ENCODE measurements around the gene CHRM2. TPM values are rescaled to one million over a fixed set of nuclear protein-coding genes. Genes with fewer than 3 reads are reported as not detected.

The CHRM2 gene
- total RNA-seq, 4 donors from 2014 or later: 0.13 to 0.32 (median 0.15) TPM; not detected in 1

DNA sequence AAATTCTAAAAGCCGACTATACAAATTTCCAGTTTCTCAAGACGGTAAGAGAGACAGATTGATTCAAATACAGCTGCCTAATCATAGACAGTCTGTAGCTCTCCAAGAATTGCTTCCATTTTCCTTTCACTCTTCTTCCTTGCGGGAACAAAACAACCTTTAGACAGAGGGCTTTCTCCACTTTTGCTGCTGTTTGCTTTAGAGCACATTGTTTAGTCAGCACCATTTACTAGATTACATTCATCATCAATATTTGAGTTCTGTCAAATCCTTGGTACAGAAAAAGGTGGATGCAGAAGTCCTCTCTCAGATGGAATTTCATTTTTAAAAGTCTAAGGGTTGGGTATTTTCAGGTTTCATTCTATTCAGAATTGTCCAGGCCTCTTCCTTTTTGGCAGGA lies 137.4 kb downstream of the CHRM2 start:
- intact Hi-C loops (cut with DNase I; ENCODE audit: low total_unique reads): no loop called here
- DNase-seq (ENCODE audit: low spot score in 2 of 2): no peak
- TF ChIP-seq POLR2A (IDR thresholded peaks at IDR 0.05): no peak
- TF ChIP-seq, protein P1, sequence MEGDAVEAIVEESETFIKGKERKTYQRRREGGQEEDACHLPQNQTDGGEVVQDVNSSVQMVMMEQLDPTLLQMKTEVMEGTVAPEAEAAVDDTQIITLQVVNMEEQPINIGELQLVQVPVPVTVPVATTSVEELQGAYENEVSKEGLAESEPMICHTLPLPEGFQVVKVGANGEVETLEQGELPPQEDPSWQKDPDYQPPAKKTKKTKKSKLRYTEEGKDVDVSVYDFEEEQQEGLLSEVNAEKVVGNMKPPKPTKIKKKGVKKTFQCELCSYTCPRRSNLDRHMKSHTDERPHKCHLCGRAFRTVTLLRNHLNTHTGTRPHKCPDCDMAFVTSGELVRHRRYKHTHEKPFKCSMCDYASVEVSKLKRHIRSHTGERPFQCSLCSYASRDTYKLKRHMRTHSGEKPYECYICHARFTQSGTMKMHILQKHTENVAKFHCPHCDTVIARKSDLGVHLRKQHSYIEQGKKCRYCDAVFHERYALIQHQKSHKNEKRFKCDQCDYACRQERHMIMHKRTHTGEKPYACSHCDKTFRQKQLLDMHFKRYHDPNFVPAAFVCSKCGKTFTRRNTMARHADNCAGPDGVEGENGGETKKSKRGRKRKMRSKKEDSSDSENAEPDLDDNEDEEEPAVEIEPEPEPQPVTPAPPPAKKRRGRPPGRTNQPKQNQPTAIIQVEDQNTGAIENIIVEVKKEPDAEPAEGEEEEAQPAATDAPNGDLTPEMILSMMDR (IDR thresholded peaks at IDR 0.05): no peak
- WGBS, 2 donors: 92 to 96% methylated on average over 3 of the region's 3 CpGs
- H3K4me3 ChIP-seq (ENCODE audit: low read depth, poor library complexity, severe bottlenecking): no peak overlapping the region

GRCh38 chr7:137006293-137006692 lies 137.8 kb downstream of the CHRM2 start:
- TF ChIP-seq POLR2A (IDR thresholded peaks at IDR 0.05): no peak
- TF ChIP-seq, protein P1 (IDR thresholded peaks at IDR 0.05): no peak
- no peak overlapping the region for H3K4me3 ChIP-seq (ENCODE audit: low read depth, poor library complexity, severe bottlenecking)

GRCh38 chr7:137007001-137007694 lies 138.7 kb downstream of the CHRM2 start:
- WGBS, 2 donors: 51 to 86% methylated on average over 3 of the region's 3 CpGs
- DNase-seq (ENCODE audit: low spot score in 2 of 2): no peak
- intact Hi-C loops (cut with DNase I; ENCODE audit: low total_unique reads): no loop called here
- TF ChIP-seq, protein P1 (IDR thresholded peaks at IDR 0.05): no peak
- TF ChIP-seq POLR2A (IDR thresholded peaks at IDR 0.05): no peak
- no peak overlapping the region for H3K4me3 ChIP-seq (ENCODE audit: low read depth, poor library complexity, severe bottlenecking)

More at GRCh38 chr7:137006293-137006692, 137.8 kb downstream of the CHRM2 start:
- WGBS, 2 donors: 43 to 45% methylated on average over 1 of the region's 1 CpG
- no peak for DNase-seq (ENCODE audit: low spot score in 2 of 2)
- intact Hi-C loops (cut with DNase I; ENCODE audit: low total_unique reads): no loop called here

GRCh38 chr7:137009404-137009803 lies 141.0 kb downstream of the CHRM2 start:
- intact Hi-C loops (cut with DNase I; ENCODE audit: low total_unique reads): no loop called here
- DNase-seq (ENCODE audit: low spot score in 2 of 2): no peak
- H3K4me3 ChIP-seq (ENCODE audit: low read depth, poor library complexity, severe bottlenecking): no peak overlapping the region
- TF ChIP-seq, protein P1 (IDR thresholded peaks at IDR 0.05): no peak
- TF ChIP-seq POLR2A (IDR thresholded peaks at IDR 0.05): no peak

- intact Hi-C loops (cut with DNase I; ENCODE audit: low total_unique reads): no loop called here
- no peak for DNase-seq (ENCODE audit: low spot score in 2 of 2)
- no peak for TF ChIP-seq POLR2A (IDR thresholded peaks at IDR 0.05)
- TF ChIP-seq, protein P1 (IDR thresholded peaks at IDR 0.05): no peak
- WGBS, 2 donors: 93% methylated on average over 3 of the region's 3 CpGs
- H3K4me3 ChIP-seq (ENCODE audit: low read depth, poor library complexity, severe bottlenecking): no peak overlapping the region
Observed at GRCh38 chr7:137015015-137015414, 146.6 kb downstream of the CHRM2 start.

- H3K4me3 ChIP-seq (ENCODE audit: low read depth, poor library complexity, severe bottlenecking): no peak overlapping the region
- intact Hi-C loops (cut with DNase I; ENCODE audit: low total_unique reads): no loop called here
- no peak for DNase-seq (ENCODE audit: low spot score in 2 of 2)
- TF ChIP-seq POLR2A (IDR thresholded peaks at IDR 0.05): no peak
- 58 to 60% methylated on average over 1 of the region's 1 CpG for WGBS, 2 donors
Observed at GRCh38 chr7:137017221-137017620, 148.8 kb downstream of the CHRM2 start.

All from lower leg skin (tissue), 4 donors.